ENCODE measurements around the gene OR6M1.

DNA sequence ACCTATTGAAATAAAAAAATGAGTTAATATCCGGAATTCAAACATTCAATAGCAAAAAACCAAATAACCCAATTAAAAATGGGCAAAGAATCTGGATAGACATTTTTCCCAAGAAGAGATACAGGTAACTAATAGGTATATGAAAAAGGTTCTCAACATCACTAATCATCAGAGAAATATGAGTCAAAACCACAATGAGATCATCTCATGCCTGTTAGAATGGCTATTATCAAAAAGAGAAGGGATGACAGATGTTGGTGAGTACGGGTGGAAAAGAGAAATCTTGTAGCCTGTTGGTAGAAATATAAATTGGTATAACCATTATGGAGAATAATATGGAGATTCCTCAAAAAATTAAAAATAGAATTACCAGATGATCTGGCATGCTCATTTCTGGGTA, 26.9 kb upstream of the OR6M1 start:
- TF ChIP-seq, protein P1, sequence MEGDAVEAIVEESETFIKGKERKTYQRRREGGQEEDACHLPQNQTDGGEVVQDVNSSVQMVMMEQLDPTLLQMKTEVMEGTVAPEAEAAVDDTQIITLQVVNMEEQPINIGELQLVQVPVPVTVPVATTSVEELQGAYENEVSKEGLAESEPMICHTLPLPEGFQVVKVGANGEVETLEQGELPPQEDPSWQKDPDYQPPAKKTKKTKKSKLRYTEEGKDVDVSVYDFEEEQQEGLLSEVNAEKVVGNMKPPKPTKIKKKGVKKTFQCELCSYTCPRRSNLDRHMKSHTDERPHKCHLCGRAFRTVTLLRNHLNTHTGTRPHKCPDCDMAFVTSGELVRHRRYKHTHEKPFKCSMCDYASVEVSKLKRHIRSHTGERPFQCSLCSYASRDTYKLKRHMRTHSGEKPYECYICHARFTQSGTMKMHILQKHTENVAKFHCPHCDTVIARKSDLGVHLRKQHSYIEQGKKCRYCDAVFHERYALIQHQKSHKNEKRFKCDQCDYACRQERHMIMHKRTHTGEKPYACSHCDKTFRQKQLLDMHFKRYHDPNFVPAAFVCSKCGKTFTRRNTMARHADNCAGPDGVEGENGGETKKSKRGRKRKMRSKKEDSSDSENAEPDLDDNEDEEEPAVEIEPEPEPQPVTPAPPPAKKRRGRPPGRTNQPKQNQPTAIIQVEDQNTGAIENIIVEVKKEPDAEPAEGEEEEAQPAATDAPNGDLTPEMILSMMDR (IDR thresholded peaks at IDR 0.05) = no peak
- no peak for TF ChIP-seq POLR2A (IDR thresholded peaks at IDR 0.05)

All from prostate gland (tissue), 2 donors.